T-cell (primary cell): Measurements from ENCODE around the gene MINDY4B. TPM values are rescaled to one million over a fixed set of nuclear protein-coding genes. Genes with fewer than 3 reads are reported as not detected.

Experiments
- ATAC-seq, 4 experiments: fragments of 200-7000 bp in 3 of 4; fragments of 150-1000 bp in 1 of 4; cut with Tn5 transposase; replicated peaks in 1 of 4; 1 replicate in 3 of 4; 2 replicates in 1 of 4; pipeline ENCODE4 v1.10.0; 2021; ENCODE audit warnings: moderate library complexity in 3 of 4, mild to moderate bottlenecking in 2 of 4, moderate number of reproducible peaks in 1 of 4
- CTCF ChIA-PET, 2 donors: fragments of 300-600 bp; sonication (Branson Sonifier 250); formaldehyde crosslinking; loops; one replicate each; lab custom pipeline; 2022; ENCODE audit warnings: antibody characterized with exemption in 2 of 2; lab: Charles Lee
- POLR2A ChIA-PET, 2 donors: fragments of 300-600 bp; sonication (Branson Sonifier 250); formaldehyde crosslinking; loops; one replicate each; lab custom pipeline; 2022; ENCODE audit warnings: antibody characterized with exemption in 2 of 2; lab: Charles Lee
- DNase-seq, 35 experiments: peaks; one replicate each; pipeline versions ENCODE4 v3.0.0 to v3.0.0-alpha.2; 2013 to 2023
- H3K27ac ChIP-seq: one replicate; pipeline ENCODE4 v1.5.1; 2013; ENCODE audit warnings: low read length
- H3K27me3 ChIP-seq, 2 experiments: replicated peaks in 1 of 2; 1 replicate in 1 of 2; 2 replicates in 1 of 2; pipeline versions ENCODE4 v1.6.1 to v1.7.0; 2013; ENCODE audit warnings: low read length in 1 of 2, mixed read lengths in 1 of 2; ENCODE audit not compliant: control insufficient read depth in 2 of 2, insufficient read depth in 2 of 2; ENCODE audit errors: extremely low read depth in 1 of 2
- H3K36me3 ChIP-seq, 2 donors: 1 replicate in 1 of 2; 2 replicates in 1 of 2; pipeline versions ENCODE4 v1.6.1 to v1.7.0; 2013; ENCODE audit warnings: low read length in 1 of 2; ENCODE audit not compliant: control insufficient read depth in 2 of 2, insufficient read depth in 1 of 2; ENCODE audit errors: extremely low read depth in 1 of 2
- H3K4me1 ChIP-seq, 2 experiments: 1 replicate in 1 of 2; 2 replicates in 1 of 2; pipeline versions ENCODE4 v1.6.1 to v1.7.0; 2013; ENCODE audit warnings: low read length in 2 of 2, mixed read lengths in 1 of 2; ENCODE audit not compliant: insufficient read depth in 2 of 2, control insufficient read depth in 1 of 2; ENCODE audit errors: extremely low read depth in 1 of 2
- H3K4me3 ChIP-seq, 2 donors: 1 replicate in 1 of 2; 2 replicates in 1 of 2; pipeline versions ENCODE4 v1.5.1 to v1.7.0; 2013; ENCODE audit warnings: mild to moderate bottlenecking in 2 of 2, low read length in 1 of 2, moderate library complexity in 1 of 2; ENCODE audit not compliant: control insufficient read depth in 1 of 2; ENCODE audit errors: extremely low read depth in 1 of 2
- H3K9me3 ChIP-seq: 2 replicates; pipeline ENCODE4 v1.7.0; 2013
- H3K27ac Mint-ChIP-seq, 2 donors: one replicate each; pipeline ENCODE4 v1.8.0; 2020 to 2021; ENCODE audit warnings: mild to moderate bottlenecking in 2 of 2, mixed read lengths in 2 of 2
- H3K27me3 Mint-ChIP-seq, 2 donors: one replicate each; pipeline ENCODE4 v1.8.0; 2021 to 2022; ENCODE audit warnings: mixed read lengths in 2 of 2
- H3K36me3 Mint-ChIP-seq: one replicate; pipeline ENCODE4 v1.8.0; 2021; ENCODE audit warnings: mixed read lengths
- H3K4me1 Mint-ChIP-seq, 3 donors: one replicate each; pipeline ENCODE4 v1.8.0; 2020 to 2022; ENCODE audit warnings: mixed read lengths in 3 of 3, mild to moderate bottlenecking in 1 of 3
- H3K4me3 Mint-ChIP-seq, 3 donors: one replicate each; pipeline ENCODE4 v1.8.0; 2020 to 2022; ENCODE audit warnings: mild to moderate bottlenecking in 3 of 3, mixed read lengths in 3 of 3, moderate library complexity in 3 of 3
- H3K9me3 Mint-ChIP-seq, 3 donors: one replicate each; pipeline ENCODE4 v1.8.0; 2020 to 2022; ENCODE audit warnings: mixed read lengths in 3 of 3
- WGBS: methylation state at CpG from one replicate; pipeline ENCODE4 v1.1.5; 2013; ENCODE audit warnings: missing lambda C conversion rate; ENCODE audit not compliant: insufficient coverage; 5-methylcytosine and 5-hydroxymethylcytosine counted together
- total RNA-seq, 35 experiments: library from RNA in 6 of 35; stranded (reverse) in 6 of 35; fragments of 120-200 nt in 1 of 35; gene quantifications; one replicate each; pipeline versions ENCODE4 v1.2.1 to v1.2.4 and lab custom pipeline; 2013 to 2026

Gene MINDY4B
- total RNA-seq, 5 donors from 2014 or later (not counting 1 experiment from before 2014, with no cell fraction given), result not detected

- no peaks in the 10 kb centered on the region for H3K9me3 Mint-ChIP-seq
- Histone ChIP-seq H3K36me3 (no peaks in the 10 kb centered on the region), H3K9me3 (no peaks in the 10 kb centered on the region), H3K4me3 (no peak overlapping the region), H3K27me3 (peaks cover 0 to 16% of the 10 kb centered on the region in 2 experiments), H3K4me1 (no peaks in the 10 kb centered on the region), H3K27ac (no peak overlapping the region)
- no peaks in the 10 kb centered on the region for H3K36me3 Mint-ChIP-seq
- DNase-seq (peak in 1 of 35 experiments; percentile 7), ATAC-seq (no peak)
- H3K4me3 Mint-ChIP-seq, result no peak overlapping the region
- H3K27me3 Mint-ChIP-seq, result peaks cover 23 to 30% of the 10 kb centered on the region in 2 donors
- 90% methylated on average over 4 of the region's 4 CpGs for WGBS
- ChIA-PET CTCF (interaction anchor here in 1 of 2 donors (0.6 kb wide), 1 partner anchor 172 kb away, joined by 3 read pairs; no protein-coding TSS in a partner anchor), POLR2A (no interaction called here)
- no peak overlapping the region for H3K27ac Mint-ChIP-seq
- H3K4me1 Mint-ChIP-seq, result no peaks in the 10 kb centered on the region
Observed at GRCh38 chr3:150840802-150841515, 64.3 kb downstream of the MINDY4B start.

GRCh38 chr3:150830745-150831144 is 74.5 kb downstream of the MINDY4B start:
- H3K36me3 Mint-ChIP-seq, result no peaks in the 10 kb centered on the region
- peaks cover 0 to 3% of the 10 kb centered on the region in 2 donors for H3K27me3 Mint-ChIP-seq
- no peak overlapping the region for H3K4me3 Mint-ChIP-seq
- Histone ChIP-seq H3K4me1 (no peaks in the 10 kb centered on the region), H3K4me3 (no peak overlapping the region), H3K27ac (no peak overlapping the region), H3K9me3 (no peaks in the 10 kb centered on the region), H3K27me3 (peaks cover 0 to 9% of the 10 kb centered on the region in 2 experiments), H3K36me3 (no peaks in the 10 kb centered on the region)
- ChIA-PET POLR2A (interaction anchor here in 1 of 2 donors (0.6 kb wide), 1 partner anchor 900 kb away, joined by 3 read pairs; no protein-coding TSS in a partner anchor), CTCF (interaction anchor here in 1 of 2 donors (1.2 to 1.8 kb wide), 3 partner anchors 8 to 109 kb away, joined by 3 to 5 read pairs (median 4); no protein-coding TSS in a partner anchor)
- no peak for ATAC-seq
- DNase-seq, result no peak
- WGBS, result 71% methylated on average over 3 of the region's 7 CpGs
- no peaks in the 10 kb centered on the region for H3K4me1 Mint-ChIP-seq
- H3K9me3 Mint-ChIP-seq, result no peaks in the 10 kb centered on the region
- H3K27ac Mint-ChIP-seq, result no peak overlapping the region

- ChIA-PET CTCF (interaction anchor here in 1 of 2 donors (1.2 kb wide), 1 partner anchor 8 kb away, joined by 3 read pairs; no protein-coding TSS in a partner anchor), POLR2A (interaction anchor here in 1 of 2 donors (0.6 kb wide), 1 partner anchor 9 kb away, joined by 3 read pairs; no protein-coding TSS in a partner anchor)
- H3K4me1 ChIP-seq, result no peaks in the 10 kb centered on the region
- H3K27ac ChIP-seq, result no peak overlapping the region
- H3K27ac Mint-ChIP-seq, result no peak overlapping the region
- no peaks in the 10 kb centered on the region for H3K9me3 Mint-ChIP-seq
- H3K27me3 Mint-ChIP-seq, result peaks cover 0 to 3% of the 10 kb centered on the region in 2 donors
- no peaks in the 10 kb centered on the region for H3K4me1 Mint-ChIP-seq
- H3K36me3 ChIP-seq, result no peaks in the 10 kb centered on the region
- H3K4me3 ChIP-seq, result no peak overlapping the region
- H3K9me3 ChIP-seq, result no peaks in the 10 kb centered on the region
- peak in 5 of 35 experiments; percentile 2 to 25 (median 7) for DNase-seq
- peak; percentile 19 to 38 (median 35) for ATAC-seq
- WGBS, result 83% methylated on average over 3 of the region's 6 CpGs
- no peak overlapping the region for H3K4me3 Mint-ChIP-seq
- no peaks in the 10 kb centered on the region for H3K36me3 Mint-ChIP-seq
- peaks cover 0 to 9% of the 10 kb centered on the region in 2 experiments for H3K27me3 ChIP-seq
Observed at GRCh38 chr3:150830094-150830681, 75.1 kb downstream of the MINDY4B start.

- POLR2A ChIA-PET, result no interaction called here
- WGBS, result 83% methylated on average over 1 of the region's 6 CpGs
Observed at GRCh38 chr3:150829408-150829807, 75.8 kb downstream of the MINDY4B start.

GRCh38 chr3:150828997-150829396 is 76.2 kb downstream of the MINDY4B start:
- Histone ChIP-seq H3K27ac (no peak overlapping the region), H3K4me1 (no peaks in the 10 kb centered on the region), H3K9me3 (no peaks in the 10 kb centered on the region), H3K36me3 (no peaks in the 10 kb centered on the region), H3K27me3 (peaks cover 0 to 9% of the 10 kb centered on the region in 2 experiments), H3K4me3 (no peak overlapping the region)
- Mint-ChIP-seq H3K27me3 (peaks cover 0 to 3% of the 10 kb centered on the region in 2 donors), H3K4me1 (no peaks in the 10 kb centered on the region), H3K9me3 (no peaks in the 10 kb centered on the region), H3K27ac (no peak overlapping the region), H3K36me3 (no peaks in the 10 kb centered on the region), H3K4me3 (no peak overlapping the region)
- WGBS, result 83% methylated on average over 1 of the region's 2 CpGs
- DNase-seq (no peak), ATAC-seq (no peak)
- CTCF ChIA-PET, result interaction anchor here in 1 of 2 donors (0.7 kb wide), 1 partner anchor 68 kb away, joined by 3 read pairs; no protein-coding TSS in a partner anchor
- POLR2A ChIA-PET, result no interaction called here

More at GRCh38 chr3:150829408-150829807, 75.8 kb downstream of the MINDY4B start:
- ATAC-seq (no peak), DNase-seq (no peak)
- Mint-ChIP-seq H3K4me1 (no peaks in the 10 kb centered on the region), H3K27ac (no peak overlapping the region), H3K27me3 (peaks cover 0 to 3% of the 10 kb centered on the region in 2 donors), H3K4me3 (no peak overlapping the region), H3K36me3 (no peaks in the 10 kb centered on the region), H3K9me3 (no peaks in the 10 kb centered on the region)
- Histone ChIP-seq H3K9me3 (no peaks in the 10 kb centered on the region), H3K4me3 (no peak overlapping the region), H3K27me3 (peaks cover 0 to 9% of the 10 kb centered on the region in 2 experiments), H3K4me1 (no peaks in the 10 kb centered on the region), H3K27ac (no peak overlapping the region), H3K36me3 (no peaks in the 10 kb centered on the region)
- CTCF ChIA-PET, result no interaction called here

GRCh38 chr3:150828261-150828660 is 77.0 kb downstream of the MINDY4B start:
- CTCF ChIA-PET, result interaction anchor here (0.6 to 0.7 kb wide), 2 partner anchors 19 to 69 kb away, joined by 3 read pairs; no protein-coding TSS in a partner anchor
- ATAC-seq (no peak), DNase-seq (no peak)
- peaks cover 0 to 11% of the 10 kb centered on the region in 2 experiments for H3K27me3 ChIP-seq
- Mint-ChIP-seq H3K9me3 (no peaks in the 10 kb centered on the region), H3K4me1 (no peaks in the 10 kb centered on the region), H3K27me3 (peaks cover 3 to 5% of the 10 kb centered on the region in 2 donors), H3K36me3 (no peaks in the 10 kb centered on the region), H3K27ac (no peak overlapping the region), H3K4me3 (no peak overlapping the region)
- H3K4me3 ChIP-seq, result no peak overlapping the region
- no peaks in the 10 kb centered on the region for H3K9me3 ChIP-seq
- no peaks in the 10 kb centered on the region for H3K36me3 ChIP-seq
- POLR2A ChIA-PET, result no interaction called here
- WGBS, result no CpG with 5 or more reads among the region's 1 CpG
- H3K4me1 ChIP-seq, result no peaks in the 10 kb centered on the region
- no peak overlapping the region for H3K27ac ChIP-seq
